BE2C (cell line): ENCODE measurements around the gene SDHA.
"Not testable (repeated sequence)": the region's sequence is repeated elsewhere in the genome, so short reads cannot be mapped to it uniquely, and the experiment has no call there.

ENCODE experiments used
- DNase-seq: peaks from one replicate; pipeline ENCODE4 v3.0.0-alpha.2; 2020
- H3K27me3 ChIP-seq: fragments of 250-450 bp; sonication (Bioruptor Pico); 2 replicates; pipeline ENCODE4 v1.5.1; 2020; ENCODE audit warnings: mild to moderate bottlenecking
- H3K36me3 ChIP-seq: fragments of 250-450 bp; sonication (Bioruptor Pico); 2 replicates; pipeline ENCODE4 v1.5.1; 2020; ENCODE audit warnings: mild to moderate bottlenecking
- H3K4me1 ChIP-seq: fragments of 250-450 bp; sonication (Bioruptor Pico); 2 replicates; pipeline ENCODE4 v1.5.1; 2020
- H3K4me3 ChIP-seq: 2 replicates; pipeline ENCODE4 v1.5.1; 2011; ENCODE audit warnings: low read depth, low read length
- H3K9me3 ChIP-seq: fragments of 250-450 bp; sonication (Bioruptor Pico); 2 replicates; pipeline ENCODE4 v1.5.1; 2020
- TF ChIP-seq, protein P1 (sequence below): IDR thresholded peaks from 2 replicates; pipeline ENCODE4 v1.5.1; 2012; ENCODE audit warnings: mild to moderate bottlenecking, low read depth, low read length

SDHA gene

GRCh38 chr5:219991-220390, 1.9 kb downstream of the SDHA start:
- H3K36me3 ChIP-seq: peaks cover 7% of the 10 kb centered on the region
- TF ChIP-seq, protein P1, sequence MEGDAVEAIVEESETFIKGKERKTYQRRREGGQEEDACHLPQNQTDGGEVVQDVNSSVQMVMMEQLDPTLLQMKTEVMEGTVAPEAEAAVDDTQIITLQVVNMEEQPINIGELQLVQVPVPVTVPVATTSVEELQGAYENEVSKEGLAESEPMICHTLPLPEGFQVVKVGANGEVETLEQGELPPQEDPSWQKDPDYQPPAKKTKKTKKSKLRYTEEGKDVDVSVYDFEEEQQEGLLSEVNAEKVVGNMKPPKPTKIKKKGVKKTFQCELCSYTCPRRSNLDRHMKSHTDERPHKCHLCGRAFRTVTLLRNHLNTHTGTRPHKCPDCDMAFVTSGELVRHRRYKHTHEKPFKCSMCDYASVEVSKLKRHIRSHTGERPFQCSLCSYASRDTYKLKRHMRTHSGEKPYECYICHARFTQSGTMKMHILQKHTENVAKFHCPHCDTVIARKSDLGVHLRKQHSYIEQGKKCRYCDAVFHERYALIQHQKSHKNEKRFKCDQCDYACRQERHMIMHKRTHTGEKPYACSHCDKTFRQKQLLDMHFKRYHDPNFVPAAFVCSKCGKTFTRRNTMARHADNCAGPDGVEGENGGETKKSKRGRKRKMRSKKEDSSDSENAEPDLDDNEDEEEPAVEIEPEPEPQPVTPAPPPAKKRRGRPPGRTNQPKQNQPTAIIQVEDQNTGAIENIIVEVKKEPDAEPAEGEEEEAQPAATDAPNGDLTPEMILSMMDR: no peak
- H3K4me3 ChIP-seq: peak overlapping the region; percentile 93
- no peak for DNase-seq
- H3K4me1 ChIP-seq: no peaks in the 10 kb centered on the region
- H3K27me3 ChIP-seq: no peaks in the 10 kb centered on the region
- H3K9me3 ChIP-seq: no peaks in the 10 kb centered on the region; the same call in 1 of the 2 replicates

- DNase-seq, H3K9me3 ChIP-seq, H3K27me3 ChIP-seq, H3K4me3 ChIP-seq, H3K4me1 ChIP-seq: not testable (repeated sequence)
- H3K36me3 ChIP-seq: peaks cover 19% of the 10 kb centered on the region
Measured at GRCh38 chr5:222951-223715, 5.0 kb downstream of the SDHA start.

GRCh38 chr5:223791-224190, 5.7 kb downstream of the SDHA start:
- Histone ChIP-seq H3K36me3 (peaks cover 19% of the 10 kb centered on the region), H3K9me3 (no peaks in the 10 kb centered on the region; the same call in 1 of the 2 replicates), H3K4me3 (no peak overlapping the region), H3K27me3 (no peaks in the 10 kb centered on the region), H3K4me1 (no peaks in the 10 kb centered on the region)
- DNase-seq: no peak
- TF ChIP-seq, protein P1: no peak

GRCh38 chr5:225334-225733, 7.2 kb downstream of the SDHA start:
- Histone ChIP-seq H3K4me3 (no peak overlapping the region), H3K9me3 (no peaks in the 10 kb centered on the region; the same call in 1 of the 2 replicates), H3K4me1 (no peaks in the 10 kb centered on the region), H3K27me3 (no peaks in the 10 kb centered on the region), H3K36me3 (peaks cover 20% of the 10 kb centered on the region)
- DNase-seq: no peak
- TF ChIP-seq, protein P1: no peak

GRCh38 chr5:227375-227774, 9.3 kb downstream of the SDHA start:
- not testable (repeated sequence) for DNase-seq, H3K4me3 ChIP-seq, H3K4me1 ChIP-seq, H3K9me3 ChIP-seq, H3K27me3 ChIP-seq
- peaks cover 25% of the 10 kb centered on the region for H3K36me3 ChIP-seq

GRCh38 chr5:228886-229285, 10.8 kb downstream of the SDHA start:
- TF ChIP-seq, protein P1: no peak
- Histone ChIP-seq H3K27me3 (no peaks in the 10 kb centered on the region), H3K36me3 (peaks cover 27% of the 10 kb centered on the region), H3K4me1 (no peaks in the 10 kb centered on the region), H3K9me3 (no peaks in the 10 kb centered on the region), H3K4me3 (no peak overlapping the region)
- no peak for DNase-seq

DNA sequence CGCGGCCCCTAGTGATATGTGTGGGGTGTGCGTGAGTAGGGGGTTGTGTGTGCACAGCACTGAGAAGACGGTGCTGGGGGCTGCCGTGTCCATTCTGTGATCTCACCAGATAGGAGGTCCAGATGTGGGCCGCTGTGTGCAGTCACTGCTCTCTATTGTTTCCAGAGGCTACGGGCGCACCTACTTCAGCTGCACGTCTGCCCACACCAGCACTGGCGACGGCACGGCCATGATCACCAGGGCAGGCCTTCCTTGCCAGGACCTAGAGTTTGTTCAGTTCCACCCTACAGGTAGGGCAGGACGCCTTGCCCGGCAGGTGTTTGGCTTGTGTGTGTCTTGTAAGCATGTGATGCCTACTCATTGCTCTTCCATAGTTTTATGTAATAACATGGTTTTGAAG, 12.6 kb downstream of the SDHA start:
- Histone ChIP-seq H3K27me3 (no peaks in the 10 kb centered on the region), H3K4me1 (no peaks in the 10 kb centered on the region), H3K4me3 (no peak overlapping the region), H3K36me3 (peaks cover 36% of the 10 kb centered on the region), H3K9me3 (no peaks in the 10 kb centered on the region)
- DNase-seq: no peak
- TF ChIP-seq, protein P1: no peak
